Prostate gland (tissue), 2 donors: ENCODE results near the gene C3orf70.
A peak's percentile ranks its signal among the peaks of the same experiment; 100 is the strongest.

ENCODE experiments used
- CTCF ChIP-seq, 4 experiments: fragments of 200-600 bp in 2 of 4; fragments of 450-650 bp in 2 of 4; sonication (generic) in 2 of 4; IDR thresholded peaks; 1 replicate in 3 of 4; 2 replicates in 1 of 4; pipeline ENCODE4 v1.5.1; 2016 to 2019; ENCODE audit warnings: antibody characterized with exemption in 4 of 4, mild to moderate bottlenecking in 2 of 4, moderate library complexity in 2 of 4
- POLR2AphosphoS5 ChIP-seq: sonication (generic); formaldehyde crosslinking; IDR thresholded peaks from one replicate; pipeline ENCODE4 v1.6.1; 2017; ENCODE audit warnings: antibody characterized with exemption

GRCh38 chr3:185176750-185177359 is 24.0 kb upstream of the C3orf70 start:
- no peak for TF ChIP-seq POLR2AphosphoS5
- peak; percentile 35 to 71 (median 58) for TF ChIP-seq CTCF (IDR thresholded peaks at IDR 0.05)
